HEK293T (cell line): Measurements from ENCODE around the gene GATA1.

Experiments
- CTCF ChIA-PET: fragments of 350-600 bp; formaldehyde crosslinking; extraction: SDS; loops from one replicate; lab custom pipeline; 2021; ENCODE audit warnings: antibody characterized with exemption, inconsistent platforms; lab: Yijun Ruan, JAX
- POLR2A ChIA-PET: fragments of 350-600 bp; formaldehyde crosslinking; extraction: SDS; loops from one replicate; lab custom pipeline; 2020; ENCODE audit warnings: antibody characterized with exemption, inconsistent platforms; lab: Yijun Ruan, JAX
- DNase-seq: peaks from one replicate; pipeline ENCODE4 v3.0.0; 2012; ENCODE audit warnings: mixed read lengths; ENCODE audit errors: extremely low spot score
- ARNT ChIP-seq: fragments of 450-650 bp; IDR thresholded peaks from 2 replicates; pipeline ENCODE4 v1.6.1; 2017; ENCODE audit warnings: mild to moderate bottlenecking
- BHLHE40 ChIP-seq: fragments of 450-650 bp; IDR thresholded peaks from 2 replicates; pipeline ENCODE4 v1.6.1; 2016; ENCODE audit warnings: mild to moderate bottlenecking, moderate library complexity, borderline replicate concordance
- CTBP1 ChIP-seq: fragments of 450-650 bp; IDR thresholded peaks from 2 replicates; pipeline ENCODE4 v1.6.1; 2016; ENCODE audit warnings: borderline replicate concordance
- ELF4 ChIP-seq: fragments of 450-650 bp; IDR thresholded peaks from 2 replicates; pipeline ENCODE4 v1.6.1; 2017; ENCODE audit warnings: antibody characterized with exemption
- FOXA1 ChIP-seq: fragments of 450-650 bp; IDR thresholded peaks from 2 replicates; pipeline ENCODE4 v1.6.1; 2016; ENCODE audit warnings: mild to moderate bottlenecking
- FOXK2 ChIP-seq: fragments of 450-650 bp; IDR thresholded peaks from 2 replicates; pipeline ENCODE4 v1.6.1; 2016; ENCODE audit warnings: mild to moderate bottlenecking
- FOXM1 ChIP-seq: fragments of 450-650 bp; IDR thresholded peaks from 2 replicates; pipeline ENCODE4 v1.6.1; 2017; ENCODE audit warnings: mild to moderate bottlenecking, borderline replicate concordance
- HDGF ChIP-seq: fragments of 450-650 bp; IDR thresholded peaks from 2 replicates; pipeline ENCODE4 v1.6.1; 2017; ENCODE audit warnings: antibody characterized with exemption, borderline replicate concordance
- L3MBTL2 ChIP-seq: fragments of 450-650 bp; conservative IDR thresholded peaks from 2 replicates; pipeline ENCODE4 v1.6.1; 2016; ENCODE audit warnings: mild to moderate bottlenecking
- LEF1 ChIP-seq: fragments of 450-650 bp; IDR thresholded peaks from 2 replicates; pipeline ENCODE4 v1.6.1; 2017; ENCODE audit warnings: mild to moderate bottlenecking, borderline replicate concordance
- NFRKB ChIP-seq: fragments of 450-650 bp; IDR thresholded peaks from 2 replicates; pipeline ENCODE4 v1.6.1; 2016; ENCODE audit warnings: mild to moderate bottlenecking, moderate library complexity
- SP1 ChIP-seq: fragments of 450-650 bp; IDR thresholded peaks from 2 replicates; pipeline ENCODE4 v1.6.1; 2017
- SUZ12 ChIP-seq: fragments of 450-650 bp; IDR thresholded peaks from 2 replicates; pipeline ENCODE4 v1.6.1; 2016; ENCODE audit warnings: mild to moderate bottlenecking
- TARDBP ChIP-seq: fragments of 450-650 bp; IDR thresholded peaks from 2 replicates; pipeline ENCODE4 v1.6.1; 2016
- ZNF384 ChIP-seq: fragments of 450-650 bp; IDR thresholded peaks from 2 replicates; pipeline ENCODE4 v1.6.1; 2016
- TF ChIP-seq, protein P1 (sequence below): fragments of 450-650 bp; IDR thresholded peaks from 2 replicates; pipeline ENCODE4 v1.6.1; 2016

Gene GATA1

GRCh38 chrX:48779399-48779798 is 7.0 kb upstream of the GATA1 start:
- ChIA-PET POLR2A (no interaction called here), CTCF (no interaction called here)

GRCh38 chrX:48781705-48782104 is 4.7 kb upstream of the GATA1 start:
- ChIA-PET POLR2A (no interaction called here), CTCF (no interaction called here)
- no peak for DNase-seq
- TF ChIP-seq SUZ12, result no peak
- no peak for TF ChIP-seq NFRKB
- no peak for TF ChIP-seq ARNT
- TF ChIP-seq TARDBP, result no peak
- TF ChIP-seq, protein P1, sequence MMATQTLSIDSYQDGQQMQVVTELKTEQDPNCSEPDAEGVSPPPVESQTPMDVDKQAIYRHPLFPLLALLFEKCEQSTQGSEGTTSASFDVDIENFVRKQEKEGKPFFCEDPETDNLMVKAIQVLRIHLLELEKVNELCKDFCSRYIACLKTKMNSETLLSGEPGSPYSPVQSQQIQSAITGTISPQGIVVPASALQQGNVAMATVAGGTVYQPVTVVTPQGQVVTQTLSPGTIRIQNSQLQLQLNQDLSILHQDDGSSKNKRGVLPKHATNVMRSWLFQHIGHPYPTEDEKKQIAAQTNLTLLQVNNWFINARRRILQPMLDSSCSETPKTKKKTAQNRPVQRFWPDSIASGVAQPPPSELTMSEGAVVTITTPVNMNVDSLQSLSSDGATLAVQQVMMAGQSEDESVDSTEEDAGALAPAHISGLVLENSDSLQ, result no peak
- TF ChIP-seq HDGF, result no peak
- TF ChIP-seq CTBP1, result no peak
- TF ChIP-seq ELF4, result no peak
- TF ChIP-seq BHLHE40, result no peak
- TF ChIP-seq SP1, result no peak
- TF ChIP-seq FOXM1, result no peak
- TF ChIP-seq LEF1, result no peak
- no peak for TF ChIP-seq ZNF384
- no peak for TF ChIP-seq FOXK2
- TF ChIP-seq L3MBTL2, result no peak
- TF ChIP-seq FOXA1, result no peak

More at GRCh38 chrX:48779399-48779798, 7.0 kb upstream of the GATA1 start:
- no peak for DNase-seq
- TF ChIP-seq ELF4 (no peak), BHLHE40 (no peak), FOXK2 (no peak), CTBP1 (no peak), LEF1 (no peak), SUZ12 (no peak), TARDBP (no peak), FOXM1 (no peak), ARNT (no peak), L3MBTL2 (no peak), NFRKB (no peak), FOXA1 (no peak), ZNF384 (no peak), SP1 (no peak)
- TF ChIP-seq, protein P1, result no peak

DNA sequence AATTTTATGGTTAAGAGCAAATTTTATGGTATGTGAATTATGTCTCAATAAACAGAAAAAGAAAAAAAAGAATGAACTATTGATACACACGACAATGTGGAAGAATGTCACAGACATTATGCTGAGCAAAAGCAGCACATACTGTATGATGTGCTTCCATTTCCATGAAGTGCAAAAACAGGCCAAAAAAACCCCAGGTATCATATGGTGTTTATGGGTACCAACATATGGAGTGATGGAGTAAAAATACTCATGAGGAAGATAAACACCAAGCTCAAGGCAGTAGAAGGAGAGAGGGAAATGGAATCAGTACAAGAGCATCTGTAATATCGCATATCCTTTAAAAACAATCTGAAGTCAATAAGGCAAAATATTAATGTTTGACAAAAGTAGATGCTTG is 4.2 kb upstream of the GATA1 start:
- ChIA-PET CTCF (no interaction called here), POLR2A (no interaction called here)
- TF ChIP-seq ZNF384, result no peak
- no peak for TF ChIP-seq FOXM1
- no peak for TF ChIP-seq ARNT
- TF ChIP-seq, protein P1, result no peak
- TF ChIP-seq FOXK2, result no peak
- TF ChIP-seq NFRKB, result no peak
- TF ChIP-seq SP1, result no peak
- DNase-seq, result no peak

GRCh38 chrX:48782795-48783194 is 3.6 kb upstream of the GATA1 start:
- no peak for DNase-seq
- POLR2A ChIA-PET, result no interaction called here
- CTCF ChIA-PET, result no interaction called here
- TF ChIP-seq LEF1 (no peak), ARNT (no peak), FOXK2 (no peak), TARDBP (no peak), ZNF384 (no peak), CTBP1 (no peak), FOXA1 (no peak), SP1 (no peak), SUZ12 (no peak), HDGF (no peak), FOXM1 (no peak), L3MBTL2 (no peak), ELF4 (no peak)
- TF ChIP-seq, protein P1, result no peak

DNA sequence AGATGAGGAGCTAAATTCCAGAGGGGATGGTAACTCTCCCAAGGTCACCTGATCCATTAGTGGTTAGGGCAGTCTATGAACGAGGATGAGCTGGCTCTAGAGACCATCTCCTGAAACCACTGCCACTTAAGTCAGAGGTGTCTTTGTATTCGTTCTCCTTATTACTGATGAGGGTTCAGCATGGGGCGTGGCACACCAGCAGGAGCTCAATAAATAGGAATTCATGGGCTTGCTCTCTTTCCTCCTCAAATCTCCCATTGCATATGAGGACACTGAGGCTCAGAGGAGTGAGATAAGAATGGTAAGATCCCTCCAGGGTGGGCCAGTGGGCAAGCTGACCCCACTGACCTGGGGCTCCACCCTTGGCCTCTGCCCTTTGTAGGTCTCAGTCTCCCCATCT is 1.7 kb upstream of the GATA1 start:
- TF ChIP-seq CTBP1 (no peak), FOXK2 (no peak), FOXM1 (no peak), NFRKB (no peak), SUZ12 (no peak), BHLHE40 (no peak), TARDBP (no peak)
- TF ChIP-seq, protein P1, result no peak
- ChIA-PET POLR2A (no interaction called here), CTCF (no interaction called here)
- no peak for DNase-seq

DNA sequence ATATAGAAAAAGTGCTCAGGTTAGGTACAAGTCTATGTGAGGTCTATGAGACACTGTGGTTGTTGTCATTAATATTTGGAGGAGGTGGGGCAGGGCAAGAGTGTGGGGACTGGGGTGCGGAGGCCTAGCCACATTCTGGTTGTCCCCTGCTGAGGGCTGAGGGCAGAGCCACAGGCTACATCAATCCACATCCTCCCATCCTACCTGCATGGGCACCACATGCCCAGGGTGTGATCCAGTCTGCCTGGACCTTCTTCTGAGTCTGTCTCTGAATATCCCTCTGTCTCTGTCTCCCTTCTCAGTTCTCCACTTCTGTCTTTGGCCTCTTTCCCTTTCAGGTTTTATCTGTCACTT is 1.2 kb upstream of the GATA1 start:
- CTCF ChIA-PET, result no interaction called here

More for the DNA sequence above, 1.2 kb upstream of the GATA1 start:
- POLR2A ChIA-PET, result no interaction called here
- TF ChIP-seq NFRKB (no peak), LEF1 (no peak), ZNF384 (no peak), TARDBP (no peak), ARNT (no peak), HDGF (no peak)
- TF ChIP-seq, protein P1, result no peak
- DNase-seq, result no peak
